ENCODE results near the gene GFOD1.

Gene GFOD1

GRCh38 chr6:13428583-13429405 is 58.6 kb downstream of the GFOD1 start:
- Histone ChIP-seq H3K36me3 (ENCODE audit: control insufficient read depth, low read length) (no peaks in the 10 kb centered on the region), H3K4me1 (ENCODE audit: control insufficient read depth, low read length) (peaks cover 28% of the 10 kb centered on the region), H3K9me3 (ENCODE audit: control insufficient read depth, insufficient read depth, low read length) (no peaks in the 10 kb centered on the region), H3K9me2 (replicated peaks; ENCODE audit: control insufficient read depth, low read length) (no peaks in the 10 kb centered on the region), H3K79me2 (ENCODE audit: control insufficient read depth, low read length) (no peaks in the 10 kb centered on the region), H3K27ac (ENCODE audit: low read depth, low read length) (no peak overlapping the region), H3F3A (ENCODE audit: control insufficient read depth, insufficient read depth) (no peaks in the 10 kb centered on the region), H4K20me1 (ENCODE audit: control insufficient read depth, insufficient read depth, low read depth, low read length) (no peaks in the 10 kb centered on the region), H3K4me2 (ENCODE audit: low read length) (peak overlapping the region; percentile 55), H3K4me3 (ENCODE audit: low read length) (0 out of 2 replicates have a peak overlapping the region, but pooled peaks have one; percentile 46), H3K27me3 (ENCODE audit: control insufficient read depth, low read length) (no peaks in the 10 kb centered on the region)
- TF ChIP-seq EZH2phosphoT487 (IDR thresholded peaks at IDR 0.05; ENCODE audit: borderline replicate concordance, low read length): no peak
- TF ChIP-seq CTCF (IDR thresholded peaks at IDR 0.05; ENCODE audit: low read depth, low read length, poor library complexity, severe bottlenecking): no peak

GRCh38 chr6:13427801-13428582 is 59.4 kb downstream of the GFOD1 start:
- Histone ChIP-seq H3K4me3 (ENCODE audit: low read length) (peak overlapping the region; percentile 46), H3F3A (ENCODE audit: control insufficient read depth, insufficient read depth) (no peaks in the 10 kb centered on the region), H3K79me2 (ENCODE audit: control insufficient read depth, low read length) (no peaks in the 10 kb centered on the region), H4K20me1 (ENCODE audit: control insufficient read depth, insufficient read depth, low read depth, low read length) (no peaks in the 10 kb centered on the region), H3K4me2 (ENCODE audit: low read length) (peak overlapping the region; percentile 55), H3K4me1 (ENCODE audit: control insufficient read depth, low read length) (peaks cover 28% of the 10 kb centered on the region), H3K9me3 (ENCODE audit: control insufficient read depth, insufficient read depth, low read length) (no peaks in the 10 kb centered on the region), H3K27me3 (ENCODE audit: control insufficient read depth, low read length) (no peaks in the 10 kb centered on the region), H3K36me3 (ENCODE audit: control insufficient read depth, low read length) (no peaks in the 10 kb centered on the region), H3K27ac (ENCODE audit: low read depth, low read length) (peak overlapping the region; percentile 23; the same call in 1 of the 2 replicates), H3K9me2 (replicated peaks; ENCODE audit: control insufficient read depth, low read length) (no peaks in the 10 kb centered on the region)
- peak; percentile 56 for TF ChIP-seq CTCF (IDR thresholded peaks at IDR 0.05; ENCODE audit: low read depth, low read length, poor library complexity, severe bottlenecking)
- no peak for TF ChIP-seq EZH2phosphoT487 (IDR thresholded peaks at IDR 0.05; ENCODE audit: borderline replicate concordance, low read length)

GRCh38 chr6:13427316-13427715 is 60.1 kb downstream of the GFOD1 start:
- TF ChIP-seq EZH2phosphoT487 (IDR thresholded peaks at IDR 0.05; ENCODE audit: borderline replicate concordance, low read length) (no peak), CTCF (IDR thresholded peaks at IDR 0.05; ENCODE audit: low read depth, low read length, poor library complexity, severe bottlenecking) (no peak)
- H3K9me2 ChIP-seq (replicated peaks; ENCODE audit: control insufficient read depth, low read length): no peaks in the 10 kb centered on the region
- no peaks in the 10 kb centered on the region for H3K79me2 ChIP-seq (ENCODE audit: control insufficient read depth, low read length)
- H3F3A ChIP-seq (ENCODE audit: control insufficient read depth, insufficient read depth): no peaks in the 10 kb centered on the region
- H3K36me3 ChIP-seq (ENCODE audit: control insufficient read depth, low read length): no peaks in the 10 kb centered on the region
- no peaks in the 10 kb centered on the region for H3K27me3 ChIP-seq (ENCODE audit: control insufficient read depth, low read length)
- H3K9me3 ChIP-seq (ENCODE audit: control insufficient read depth, insufficient read depth, low read length): no peaks in the 10 kb centered on the region
- H3K27ac ChIP-seq (ENCODE audit: low read depth, low read length): no peak overlapping the region
- no peaks in the 10 kb centered on the region for H4K20me1 ChIP-seq (ENCODE audit: control insufficient read depth, insufficient read depth, low read depth, low read length)
- H3K4me2 ChIP-seq (ENCODE audit: low read length): peak overlapping the region; percentile 55
- H3K4me1 ChIP-seq (ENCODE audit: control insufficient read depth, low read length): peaks cover 28% of the 10 kb centered on the region
- no peak overlapping the region for H3K4me3 ChIP-seq (ENCODE audit: low read length)
